HEK293T (cell line): Measurements from ENCODE around the gene MATN3.

ENCODE experiments used
- ARNT ChIP-seq: fragments of 450-650 bp; IDR thresholded peaks from 2 replicates; pipeline ENCODE4 v1.6.1; 2017; ENCODE audit warnings: mild to moderate bottlenecking
- BHLHE40 ChIP-seq: fragments of 450-650 bp; IDR thresholded peaks from 2 replicates; pipeline ENCODE4 v1.6.1; 2016; ENCODE audit warnings: mild to moderate bottlenecking, moderate library complexity, borderline replicate concordance
- ELF4 ChIP-seq: fragments of 450-650 bp; IDR thresholded peaks from 2 replicates; pipeline ENCODE4 v1.6.1; 2017; ENCODE audit warnings: antibody characterized with exemption
- FOXA1 ChIP-seq: fragments of 450-650 bp; IDR thresholded peaks from 2 replicates; pipeline ENCODE4 v1.6.1; 2016; ENCODE audit warnings: mild to moderate bottlenecking
- FOXK2 ChIP-seq: fragments of 450-650 bp; IDR thresholded peaks from 2 replicates; pipeline ENCODE4 v1.6.1; 2016; ENCODE audit warnings: mild to moderate bottlenecking
- FOXM1 ChIP-seq: fragments of 450-650 bp; IDR thresholded peaks from 2 replicates; pipeline ENCODE4 v1.6.1; 2017; ENCODE audit warnings: mild to moderate bottlenecking, borderline replicate concordance
- L3MBTL2 ChIP-seq: fragments of 450-650 bp; conservative IDR thresholded peaks from 2 replicates; pipeline ENCODE4 v1.6.1; 2016; ENCODE audit warnings: mild to moderate bottlenecking
- LEF1 ChIP-seq: fragments of 450-650 bp; IDR thresholded peaks from 2 replicates; pipeline ENCODE4 v1.6.1; 2017; ENCODE audit warnings: mild to moderate bottlenecking, borderline replicate concordance
- NFRKB ChIP-seq: fragments of 450-650 bp; IDR thresholded peaks from 2 replicates; pipeline ENCODE4 v1.6.1; 2016; ENCODE audit warnings: mild to moderate bottlenecking, moderate library complexity
- SP1 ChIP-seq: fragments of 450-650 bp; IDR thresholded peaks from 2 replicates; pipeline ENCODE4 v1.6.1; 2017
- SUZ12 ChIP-seq: fragments of 450-650 bp; IDR thresholded peaks from 2 replicates; pipeline ENCODE4 v1.6.1; 2016; ENCODE audit warnings: mild to moderate bottlenecking
- TARDBP ChIP-seq: fragments of 450-650 bp; IDR thresholded peaks from 2 replicates; pipeline ENCODE4 v1.6.1; 2016
- ZNF384 ChIP-seq: fragments of 450-650 bp; IDR thresholded peaks from 2 replicates; pipeline ENCODE4 v1.6.1; 2016
- TF ChIP-seq, protein P1 (sequence below): fragments of 450-650 bp; IDR thresholded peaks from 2 replicates; pipeline ENCODE4 v1.6.1; 2016

DNA sequence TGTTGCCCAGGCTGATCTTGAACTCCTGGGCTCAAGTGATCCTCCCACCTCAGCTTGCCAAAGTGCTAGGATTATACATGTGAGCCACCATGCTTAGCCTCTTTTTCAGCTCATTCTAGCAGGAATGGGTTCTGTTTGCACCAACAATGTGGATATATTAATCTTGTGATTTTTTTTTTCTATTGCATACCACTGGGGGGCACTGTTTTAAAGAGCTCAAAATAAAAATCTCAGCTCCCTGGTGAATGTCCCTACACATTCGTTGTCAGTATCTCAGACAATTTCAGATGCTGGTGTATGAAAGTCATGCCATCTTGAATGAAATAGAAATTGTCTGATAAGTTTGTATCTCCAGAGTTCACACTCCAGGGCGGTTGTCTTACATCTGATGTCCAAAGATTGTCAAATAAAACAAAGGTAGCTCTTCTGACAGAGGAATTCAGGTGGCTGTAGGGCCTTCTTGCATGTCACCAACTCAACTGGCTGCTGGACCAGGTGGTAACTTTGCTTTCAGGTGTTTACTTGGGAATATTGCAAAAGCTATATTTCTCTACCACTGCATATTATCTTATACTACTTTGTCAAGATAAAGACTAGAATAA is 3.1 kb upstream of the MATN3 start:
- TF ChIP-seq ELF4 = no peak
- no peak for TF ChIP-seq BHLHE40
- no peak for TF ChIP-seq ZNF384
- TF ChIP-seq TARDBP = no peak
- no peak for TF ChIP-seq LEF1
- TF ChIP-seq, protein P1, sequence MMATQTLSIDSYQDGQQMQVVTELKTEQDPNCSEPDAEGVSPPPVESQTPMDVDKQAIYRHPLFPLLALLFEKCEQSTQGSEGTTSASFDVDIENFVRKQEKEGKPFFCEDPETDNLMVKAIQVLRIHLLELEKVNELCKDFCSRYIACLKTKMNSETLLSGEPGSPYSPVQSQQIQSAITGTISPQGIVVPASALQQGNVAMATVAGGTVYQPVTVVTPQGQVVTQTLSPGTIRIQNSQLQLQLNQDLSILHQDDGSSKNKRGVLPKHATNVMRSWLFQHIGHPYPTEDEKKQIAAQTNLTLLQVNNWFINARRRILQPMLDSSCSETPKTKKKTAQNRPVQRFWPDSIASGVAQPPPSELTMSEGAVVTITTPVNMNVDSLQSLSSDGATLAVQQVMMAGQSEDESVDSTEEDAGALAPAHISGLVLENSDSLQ = no peak
- no peak for TF ChIP-seq FOXM1
- TF ChIP-seq FOXA1 = no peak
- TF ChIP-seq SUZ12 = no peak
- TF ChIP-seq NFRKB = no peak
- no peak for TF ChIP-seq ARNT
- TF ChIP-seq L3MBTL2 = no peak
- TF ChIP-seq SP1 = no peak
- no peak for TF ChIP-seq FOXK2
